RWPE1 (cell line): Measurements from ENCODE around the gene MANEAL.

Experiments used
- CTCF ChIA-PET: fragments of 350-600 bp; sonication (Branson Sonifier 250); formaldehyde crosslinking; extraction: SDS; loops from one replicate; lab custom pipeline; 2021; lab: Yijun Ruan, JAX
- POLR2A ChIA-PET: fragments of 400-600 bp; formaldehyde crosslinking; extraction: SDS; loops from one replicate; lab custom pipeline; 2020; ENCODE audit warnings: antibody characterized with exemption; ENCODE audit not compliant: low non-redundant PET; lab: Yijun Ruan, JAX
- DNase-seq: peaks from one replicate; pipeline ENCODE4 v3.0.0; 2012; ENCODE audit warnings: low spot score
- H3K27ac ChIP-seq: fragments of 450-650 bp; 2 replicates; pipeline ENCODE4 v1.5.1; 2017
- TF ChIP-seq, protein P1 (sequence below): fragments of 450-650 bp; conservative IDR thresholded peaks from 2 replicates; pipeline ENCODE4 v1.5.1; 2017; ENCODE audit warnings: low read depth, mild to moderate bottlenecking

MANEAL gene

GRCh38 chr1:37831809-37832208 lies 38.2 kb downstream of the MANEAL start:
- TF ChIP-seq, protein P1, sequence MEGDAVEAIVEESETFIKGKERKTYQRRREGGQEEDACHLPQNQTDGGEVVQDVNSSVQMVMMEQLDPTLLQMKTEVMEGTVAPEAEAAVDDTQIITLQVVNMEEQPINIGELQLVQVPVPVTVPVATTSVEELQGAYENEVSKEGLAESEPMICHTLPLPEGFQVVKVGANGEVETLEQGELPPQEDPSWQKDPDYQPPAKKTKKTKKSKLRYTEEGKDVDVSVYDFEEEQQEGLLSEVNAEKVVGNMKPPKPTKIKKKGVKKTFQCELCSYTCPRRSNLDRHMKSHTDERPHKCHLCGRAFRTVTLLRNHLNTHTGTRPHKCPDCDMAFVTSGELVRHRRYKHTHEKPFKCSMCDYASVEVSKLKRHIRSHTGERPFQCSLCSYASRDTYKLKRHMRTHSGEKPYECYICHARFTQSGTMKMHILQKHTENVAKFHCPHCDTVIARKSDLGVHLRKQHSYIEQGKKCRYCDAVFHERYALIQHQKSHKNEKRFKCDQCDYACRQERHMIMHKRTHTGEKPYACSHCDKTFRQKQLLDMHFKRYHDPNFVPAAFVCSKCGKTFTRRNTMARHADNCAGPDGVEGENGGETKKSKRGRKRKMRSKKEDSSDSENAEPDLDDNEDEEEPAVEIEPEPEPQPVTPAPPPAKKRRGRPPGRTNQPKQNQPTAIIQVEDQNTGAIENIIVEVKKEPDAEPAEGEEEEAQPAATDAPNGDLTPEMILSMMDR = no peak
- DNase-seq = no peak
- CTCF ChIA-PET = interaction anchor here (0.5 kb wide), 1 partner anchor 1443 kb away, joined by 3 read pairs; no protein-coding TSS in a partner anchor
- no peak overlapping the region for H3K27ac ChIP-seq
- POLR2A ChIA-PET = no interaction called here

DNA sequence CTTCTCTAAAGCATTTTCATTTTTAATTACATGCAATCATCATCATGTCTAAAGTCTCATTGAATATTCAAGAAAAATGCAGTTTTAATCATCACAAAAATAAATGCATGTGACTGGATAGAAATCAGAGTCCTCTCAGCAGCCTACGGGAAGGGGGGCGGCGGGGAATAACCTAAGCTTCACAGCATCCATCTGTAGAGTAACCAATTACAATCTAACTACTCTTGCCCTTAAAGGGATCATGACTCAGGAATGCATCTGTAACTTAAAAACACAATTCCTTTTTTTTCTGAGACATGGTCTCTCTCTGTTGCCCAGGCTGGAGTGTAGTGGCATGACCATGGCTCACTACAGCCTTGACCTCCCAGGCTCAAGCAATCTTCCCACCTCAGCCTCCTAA lies 43.1 kb downstream of the MANEAL start:
- no peak for DNase-seq
- H3K27ac ChIP-seq = no peak overlapping the region
- ChIA-PET CTCF (interaction anchor here (0.6 kb wide), 1 partner anchor 1851 kb away, joined by 3 read pairs; no protein-coding TSS in a partner anchor), POLR2A (no interaction called here)
- TF ChIP-seq, protein P1 = no peak

DNA sequence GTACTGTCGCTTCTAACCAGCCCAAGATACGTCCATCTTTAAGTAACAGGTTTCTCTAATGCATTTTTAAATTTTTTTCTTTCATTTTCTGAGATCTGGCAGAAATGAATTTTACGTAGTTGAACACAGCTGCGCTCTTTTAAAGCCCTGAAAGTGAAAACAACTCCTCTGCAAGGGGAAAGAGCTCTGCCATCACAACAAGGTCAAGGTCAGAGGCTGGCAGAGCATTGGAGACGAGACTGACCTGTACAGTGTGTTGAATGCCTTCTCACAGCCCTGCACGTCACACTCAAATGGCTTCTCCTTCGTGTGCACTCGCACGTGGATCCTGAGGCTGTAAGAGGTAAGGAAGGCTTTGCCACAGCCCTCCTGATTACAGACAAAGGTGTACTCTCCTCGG lies 46.0 kb downstream of the MANEAL start:
- ChIA-PET CTCF (no interaction called here), POLR2A (no interaction called here)
- TF ChIP-seq, protein P1 = no peak
- DNase-seq = no peak
- H3K27ac ChIP-seq = no peak overlapping the region

- no peak for DNase-seq
- ChIA-PET CTCF (interaction anchor here (0.6 kb wide), 1 partner anchor 997 kb away, joined by 3 read pairs; no protein-coding TSS in a partner anchor), POLR2A (no interaction called here)
- TF ChIP-seq, protein P1 = no peak
- no peak overlapping the region for H3K27ac ChIP-seq
Measured at GRCh38 chr1:37840711-37841110, 47.1 kb downstream of the MANEAL start.

GRCh38 chr1:37841652-37842051 lies 48.0 kb downstream of the MANEAL start:
- no peak overlapping the region for H3K27ac ChIP-seq
- POLR2A ChIA-PET = no interaction called here
- CTCF ChIA-PET = no interaction called here
- TF ChIP-seq, protein P1 = no peak
- no peak for DNase-seq

DNA sequence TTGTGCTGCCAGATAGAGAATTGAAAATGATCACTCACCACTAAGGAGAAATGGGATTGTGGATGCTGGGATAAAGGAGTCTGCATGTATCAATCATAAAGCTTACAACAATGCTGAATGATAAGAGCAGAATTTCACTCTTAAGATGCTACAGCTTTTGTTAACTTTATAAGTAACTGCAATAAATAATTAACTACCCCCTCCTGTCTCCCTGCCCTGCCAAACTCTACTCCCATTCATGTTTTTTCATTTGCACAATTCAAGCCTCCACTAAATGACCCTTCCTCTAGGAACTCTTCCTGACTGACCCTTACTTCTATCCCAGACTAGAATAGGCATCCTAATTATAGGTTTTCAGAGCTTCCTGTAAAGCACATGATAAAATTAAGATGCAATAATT lies 50.9 kb downstream of the MANEAL start:
- H3K27ac ChIP-seq = no peak overlapping the region
- TF ChIP-seq, protein P1 = no peak
- POLR2A ChIA-PET = no interaction called here
- CTCF ChIA-PET = no interaction called here
- DNase-seq = no peak
